K562 (cell line): Measurements from ENCODE around the gene ERFL. TPM values are rescaled to one million over a fixed set of nuclear protein-coding genes. Genes with fewer than 3 reads are reported as not detected.
A peak's percentile ranks its signal among the peaks of the same experiment; 100 is the strongest.

Source experiments
- ATAC-seq: fragments of 200-7000 bp; cut with Tn5 transposase; 3 replicates; pipeline ENCODE4 v1.9.1; 2020; ENCODE audit warnings: moderate library complexity
- BruUV-seq: library from RNA; stranded (reverse); fragments of 400-500 nt; replicated peaks from 2 replicates; lab custom pipeline; 2021; lab: Mats Ljungman, UMichigan
- CTCF ChIA-PET: fragments of 300-600 bp; formaldehyde crosslinking; extraction: SDS; loops from one replicate; lab custom pipeline; 2021; ENCODE audit warnings: low intra/inter-chr PET ratio; lab: Yijun Ruan, JAX
- POLR2A ChIA-PET: fragments of 300-600, 350-650 bp; sonication (Branson Sonifier 250); formaldehyde crosslinking; extraction: SDS; loops from one replicate; lab custom pipeline; 2021; ENCODE audit warnings: antibody characterized with exemption, inconsistent platforms; lab: Yijun Ruan, JAX
- DNase-seq, 4 experiments: peaks; one replicate each; pipeline versions ENCODE4 v3.0.0 to v3.0.0-alpha.2; 2011 to 2018; ENCODE audit warnings: low spot score in 3 of 4, mixed read lengths in 3 of 4; ENCODE audit errors: extremely low read depth in 1 of 4
- FAIRE-seq: peaks from 2 replicates; lab custom pipeline; 2011; peaks lifted over from hg19 to GRCh38; lab: Jason Lieb, UNC
- H2AFZ ChIP-seq: 2 replicates; pipeline ENCODE4 v1.6.0; 2011; ENCODE audit warnings: low read depth, low read length, control low read depth, inconsistent platforms
- H3K27ac ChIP-seq: fragments of 200-600 bp; 3 replicates; pipeline ENCODE4 v1.8.0; 2011; ENCODE audit warnings: low read depth, mild to moderate bottlenecking, control low read depth, inconsistent platforms, low read length, moderate library complexity, mixed read lengths; ENCODE audit errors: extremely low read depth
- H3K27me3 ChIP-seq, 2 experiments: fragments of 300-600 bp in 1 of 2; 2 replicates in 1 of 2; 3 replicates in 1 of 2; pipeline versions ENCODE4 v1.6.0 to v1.8.0; 2011; ENCODE audit warnings: inconsistent platforms in 2 of 2, low read length in 2 of 2, mild to moderate bottlenecking in 1 of 2, mixed read lengths in 1 of 2, moderate library complexity in 1 of 2; ENCODE audit not compliant: control insufficient read depth in 2 of 2, insufficient read depth in 2 of 2
- H3K36me3 ChIP-seq: fragments of 300-600 bp; 3 replicates; pipeline ENCODE4 v1.8.0; 2011; ENCODE audit warnings: mild to moderate bottlenecking, low read length, inconsistent platforms; ENCODE audit not compliant: control insufficient read depth, insufficient read depth
- H3K4me1 ChIP-seq, 2 experiments: fragments of 200-600 bp in 1 of 2; replicated peaks in 1 of 2; 2 replicates in 1 of 2; 3 replicates in 1 of 2; pipeline versions ENCODE4 v1.5.1 to v1.8.0; 2011; ENCODE audit warnings: inconsistent platforms in 2 of 2, low read length in 2 of 2, mild to moderate bottlenecking in 1 of 2, mixed read lengths in 1 of 2, moderate library complexity in 1 of 2; ENCODE audit not compliant: control insufficient read depth in 2 of 2, insufficient read depth in 2 of 2
- H3K4me2 ChIP-seq: 2 replicates; pipeline ENCODE4 v1.6.1; 2011; ENCODE audit warnings: low read length, control low read depth, inconsistent platforms, mixed read lengths; ENCODE audit not compliant: insufficient read depth
- H3K4me3 ChIP-seq: fragments of 200-600 bp; sonication (generic), shearing (Covaris generic); 2 replicates; pipeline ENCODE4 v1.5.1; 2016; ENCODE audit warnings: control low read depth, inconsistent platforms
- H3K79me2 ChIP-seq: fragments of 200-600 bp; 3 replicates; pipeline ENCODE4 v1.8.0; 2011; ENCODE audit warnings: low read length, inconsistent platforms; ENCODE audit not compliant: control insufficient read depth, insufficient read depth
- H3K9ac ChIP-seq, 2 experiments: 2 replicates each; pipeline versions ENCODE4 v1.6.0 to v1.6.1; 2011; ENCODE audit warnings: low read depth in 2 of 2, low read length in 2 of 2, control low read depth in 1 of 2, inconsistent platforms in 1 of 2, mild to moderate bottlenecking in 1 of 2, mixed read lengths in 1 of 2; ENCODE audit not compliant: insufficient read depth in 1 of 2
- H3K9me1 ChIP-seq: one replicate; pipeline ENCODE4 v1.6.0; 2011; ENCODE audit warnings: inconsistent platforms, mild to moderate bottlenecking, low read length, moderate library complexity; ENCODE audit not compliant: control insufficient read depth, insufficient read depth
- H3K9me3 ChIP-seq: replicated peaks from 2 replicates; pipeline ENCODE4 v1.5.1; 2011; ENCODE audit warnings: low read depth, low read length, inconsistent platforms; ENCODE audit not compliant: control insufficient read depth, insufficient read depth
- H4K20me1 ChIP-seq: replicated peaks from 2 replicates; pipeline ENCODE4 v1.6.1; 2011; ENCODE audit warnings: low read length, inconsistent platforms, mixed read lengths; ENCODE audit not compliant: control insufficient read depth, insufficient read depth
- ARID1B ChIP-seq: fragments of 450-650 bp; IDR thresholded peaks from 2 replicates; pipeline ENCODE4 v1.6.1; 2016; ENCODE audit warnings: antibody characterized with exemption, mild to moderate bottlenecking, inconsistent platforms
- DIDO1 ChIP-seq: fragments of 450-650 bp; IDR thresholded peaks from 2 replicates; pipeline ENCODE4 v1.6.1; 2016; ENCODE audit warnings: low read depth, missing biosample characterization, missing genetic modification characterization
- FOSL1 ChIP-seq: fragments of 200-800 bp; sonication (Bioruptor generic); conservative IDR thresholded peaks from 2 replicates; pipeline ENCODE4 v1.6.1; 2016; ENCODE audit warnings: missing genetic modification characterization, missing compliant biosample characterization
- HOXB6 ChIP-seq: fragments of 250-450 bp; sonication (Bioruptor Pico); IDR thresholded peaks from 2 replicates; pipeline ENCODE4 v1.5.1; 2022; ENCODE audit warnings: mild to moderate bottlenecking, borderline replicate concordance
- NBN ChIP-seq: fragments of 450-650 bp; IDR thresholded peaks from 2 replicates; pipeline ENCODE4 v1.6.1; 2016; ENCODE audit warnings: low read depth, mild to moderate bottlenecking
- NFRKB ChIP-seq: fragments of 450-650 bp; IDR thresholded peaks from 2 replicates; pipeline ENCODE4 v1.6.1; 2016; ENCODE audit warnings: low read depth
- SMARCE1 ChIP-seq: fragments of 450-650 bp; IDR thresholded peaks from 2 replicates; pipeline ENCODE4 v1.7.1; 2016; ENCODE audit warnings: mild to moderate bottlenecking
- SMC3 ChIP-seq: conservative IDR thresholded peaks from 2 replicates; pipeline ENCODE4 v1.6.1; 2011; ENCODE audit warnings: low read depth, low read length, improper control_type of control experiment; ENCODE audit not compliant: insufficient read depth
- ZBTB1 ChIP-seq: sonication (generic); formaldehyde crosslinking; IDR thresholded peaks from 2 replicates; pipeline ENCODE4 v1.8.1; 2023; ENCODE audit warnings: missing genetic modification reagents, low read depth, mild to moderate bottlenecking, borderline replicate concordance
- ZBTB5 ChIP-seq: fragments of 450-650 bp; IDR thresholded peaks from 2 replicates; pipeline ENCODE4 v1.6.1; 2017; ENCODE audit warnings: antibody characterized with exemption
- WGBS: fragments of 100-300 bp; shearing (Covaris generic); methylation state at CpG from one replicate; pipeline ENCODE4 v1.1.6; 2016; ENCODE audit warnings: low coverage, mixed read lengths; ENCODE audit not compliant: insufficient coverage; ENCODE audit errors: missing lambda C conversion rate; 5-methylcytosine and 5-hydroxymethylcytosine counted together
- in situ Hi-C: fragments of 300-500 bp; cut with MboI; formaldehyde crosslinking; loops from 4 replicates; pipeline ENCODE4 v1.15.0; 2018; ENCODE audit warnings: inconsistent platforms, mixed read lengths
- intact Hi-C: fragments of 100-400 bp; cut with micrococcal nuclease; formaldehyde crosslinking; loops from 2 replicates; pipeline ENCODE4 v1.14.2; 2022
- polyA plus RNA-seq, 8 experiments: library from polyadenylated mRNA; depleted of rRNA in 4 of 8; stranded (reverse) in 5 of 8; unstranded in 3 of 8; fragments of >200 nt; fragmentation: Nextera tagmentation in 2 of 8; fragmentation: Illumina TruSeq in 1 of 8; extraction: Ambion mirVana in 2 of 8; extraction: Trizol in 1 of 8; gene quantifications; 2 replicates each; pipeline versions ENCODE4 v1.2.1 to v1.2.3, GENCODE V29; 2011 to 2014; ENCODE audit warnings: inconsistent platforms in 1 of 8, missing spikeins in 1 of 8
- total RNA-seq, 7 experiments: library from RNA; depleted of rRNA in 6 of 7; stranded (reverse); fragments of >200 nt in 6 of 7; fragmentation: Illumina TruSeq in 2 of 7; extraction: Trizol in 2 of 7; gene quantifications; 2 replicates each; pipeline versions ENCODE4 v1.2.1 to v1.2.3, GENCODE V29; 2011 to 2021; ENCODE audit warnings: low replicate concordance in 1 of 7

The ERFL gene
- total and polyA plus RNA-seq, 9 of the 15 experiments (the other 6 are each of a cell fraction or from before 2014, with no cell fraction given), result 0.07 to 0.75 (median 0.32) TPM; not detected in 4

GRCh38 chr19:41859618-41860418, 68.4 kb downstream of the ERFL start, which contains the start of gene RPS19 (continued):
- no peak for TF ChIP-seq ZBTB5
- peak; percentile 95 for TF ChIP-seq NBN
- peak; percentile 92 for TF ChIP-seq NFRKB
- no peak for TF ChIP-seq HOXB6
- peak; percentile 61; the same call in 1 of the 2 replicates for TF ChIP-seq ARID1B
- no peak for TF ChIP-seq ZBTB1 (CRISPR knock-in tag)
- TF ChIP-seq DIDO1 (tag), result peak; percentile 79; the same call in 1 of the 2 replicates

DNA sequence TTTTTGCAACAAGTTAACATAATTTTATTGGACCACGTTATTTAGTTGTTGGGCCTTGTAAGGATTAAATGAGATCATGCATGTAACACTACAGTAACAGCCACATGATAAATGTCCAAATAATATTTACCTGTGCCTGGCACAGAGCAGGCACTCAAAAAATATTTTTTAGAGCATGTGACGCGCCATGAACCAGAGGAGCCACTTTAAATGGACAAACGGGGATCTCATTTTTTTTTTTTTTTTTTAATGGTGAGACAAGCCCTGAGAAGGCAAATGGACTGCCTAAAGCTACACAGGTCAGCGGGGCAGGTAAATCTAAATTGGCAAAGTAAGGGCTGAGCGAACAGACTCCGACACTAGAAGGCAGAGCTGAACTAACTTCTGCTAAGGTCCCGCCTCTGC, 69.0 kb downstream of the ERFL start:
- POLR2A ChIA-PET, result interaction anchor here (0.6 to 3.1 kb wide), 17 partner anchors 7 to 176 kb away, joined by 3 to 54 read pairs (median 6); partner anchors contain the start of genes DMRTC2, LYPD4 and RABAC1
- Histone ChIP-seq H3K36me3 (peaks cover 38% of the 10 kb centered on the region), H4K20me1 (peaks cover 24% of the 10 kb centered on the region), H3K4me3 (peak overlapping the region; percentile 8; the same call in 1 of the 2 replicates), H3K9ac (peak overlapping the region; percentile 49 to 100), H3K4me2 (peak overlapping the region; percentile 95), H3K27ac (peak overlapping the region; percentile 27), H3K79me2 (peaks cover 44% of the 10 kb centered on the region), H2AFZ (peak overlapping the region; percentile 75), H3K27me3 (peaks cover 0 to 3% of the 10 kb centered on the region in 2 experiments; a peak in 1 of 5 replicates), H3K9me1 (peaks cover 5% of the 10 kb centered on the region), H3K4me1 (peaks cover 23 to 27% of the 10 kb centered on the region in 2 experiments), H3K9me3 (no peaks in the 10 kb centered on the region)
- FAIRE-seq, result no peak
- in situ Hi-C loops (no loop called here), intact Hi-C loops (no loop called here)
- no peak for DNase-seq
- no TSS peak for BruUV-seq
- no peak for ATAC-seq
- CTCF ChIA-PET, result interaction anchor here (1.1 to 1.7 kb wide), 2 partner anchors 99 to 164 kb away, joined by 3 to 10 read pairs; partner anchors contain the start of gene RABAC1
- WGBS, result 6% methylated on average over 8 of the region's 8 CpGs
- TF ChIP-seq SMC3 (0 out of 2 replicates have a peak, but pooled peaks have one; percentile 39), SMARCE1 (no peak), FOSL1 (tag) (0 out of 2 replicates have a peak, but pooled peaks have one; percentile 1)
